Activated naive CD8-positive, alpha-beta T cell (primary cell): Measurements from ENCODE around the gene SMIM33.
"Not testable (repeated sequence)": the region's sequence is repeated elsewhere in the genome, so short reads cannot be mapped to it uniquely, and the experiment has no call there.

Experiments
- H3K27ac Mint-ChIP-seq: one replicate; pipeline ENCODE4 v1.8.0; 2021; ENCODE audit warnings: mixed read lengths
- H3K27me3 Mint-ChIP-seq: one replicate; pipeline ENCODE4 v1.8.0; 2021; ENCODE audit warnings: mixed read lengths
- H3K36me3 Mint-ChIP-seq: one replicate; pipeline ENCODE4 v1.8.0; 2021; ENCODE audit warnings: mixed read lengths
- H3K4me1 Mint-ChIP-seq: one replicate; pipeline ENCODE4 v1.8.0; 2021; ENCODE audit warnings: low read depth, mixed read lengths
- H3K4me3 Mint-ChIP-seq: one replicate; pipeline ENCODE4 v1.8.0; 2021; ENCODE audit warnings: mild to moderate bottlenecking, mixed read lengths
- H3K9me3 Mint-ChIP-seq: one replicate; pipeline ENCODE4 v1.8.0; 2021; ENCODE audit warnings: low read depth, mixed read lengths

Gene SMIM33

GRCh38 chr5:139470821-139471300 lies at the start of gene SMIM33:
Gene SMIM33, plus strand, starts transcription at chr5:139471004. Its CDS starts 118 bp downstream, at chr5:139471122.
- H3K27ac Mint-ChIP-seq, result peak within 1 kb of the TSS; percentile 94
- peaks cover 73% of the 10 kb centered on the region for H3K4me1 Mint-ChIP-seq
- H3K27me3 Mint-ChIP-seq, result no peaks in the 10 kb centered on the region
- peaks cover 6% of the 10 kb centered on the region for H3K36me3 Mint-ChIP-seq
- no peaks in the 10 kb centered on the region for H3K9me3 Mint-ChIP-seq
- peak within 1 kb of the TSS; percentile 78 for H3K4me3 Mint-ChIP-seq

- H3K4me1 Mint-ChIP-seq, result peaks cover 5% of the 10 kb centered on the region
- H3K36me3 Mint-ChIP-seq, result peaks cover 13% of the 10 kb centered on the region
- H3K27ac Mint-ChIP-seq, result no peak overlapping the region
- H3K4me3 Mint-ChIP-seq, result no peak overlapping the region
- H3K9me3 Mint-ChIP-seq, result no peaks in the 10 kb centered on the region
- H3K27me3 Mint-ChIP-seq, result no peaks in the 10 kb centered on the region
Observed at GRCh38 chr5:139422307-139422893, 48.4 kb upstream of the SMIM33 start.

- Mint-ChIP-seq H3K4me3 (no peak overlapping the region), H3K4me1 (peaks cover 14% of the 10 kb centered on the region), H3K36me3 (peaks cover 11% of the 10 kb centered on the region), H3K27ac (no peak overlapping the region), H3K9me3 (no peaks in the 10 kb centered on the region), H3K27me3 (no peaks in the 10 kb centered on the region)
Observed at GRCh38 chr5:139425497-139425896, 45.3 kb upstream of the SMIM33 start.

GRCh38 chr5:139426203-139426885 lies 44.5 kb upstream of the SMIM33 start:
- no peaks in the 10 kb centered on the region for H3K9me3 Mint-ChIP-seq
- no peaks in the 10 kb centered on the region for H3K27me3 Mint-ChIP-seq
- H3K4me3 Mint-ChIP-seq, result no peak overlapping the region
- H3K36me3 Mint-ChIP-seq, result peaks cover 11% of the 10 kb centered on the region
- peaks cover 19% of the 10 kb centered on the region for H3K4me1 Mint-ChIP-seq
- no peak overlapping the region for H3K27ac Mint-ChIP-seq

DNA sequence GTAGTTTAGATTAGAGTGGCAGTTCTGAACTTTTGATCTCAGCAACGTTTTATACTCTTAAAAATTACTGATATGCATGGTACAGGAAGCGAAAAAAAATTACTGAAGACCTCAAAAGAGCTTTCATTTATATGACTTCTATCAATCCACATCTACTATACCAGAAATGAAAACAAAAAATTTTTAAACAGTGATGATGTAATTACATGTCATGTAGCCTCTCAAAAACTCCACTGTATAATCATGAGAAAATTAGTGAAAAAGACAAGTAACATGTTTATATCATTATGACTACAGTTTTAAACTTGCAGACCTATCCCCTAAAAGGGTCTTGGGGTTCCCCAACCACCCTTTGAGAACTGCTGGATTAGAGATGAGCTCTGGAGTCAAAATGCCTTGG lies 40.8 kb upstream of the SMIM33 start:
- H3K27ac Mint-ChIP-seq, result peak overlapping the region; percentile 58
- peaks cover 15% of the 10 kb centered on the region for H3K4me1 Mint-ChIP-seq
- no peaks in the 10 kb centered on the region for H3K27me3 Mint-ChIP-seq
- no peak overlapping the region for H3K4me3 Mint-ChIP-seq
- peaks cover 4% of the 10 kb centered on the region for H3K36me3 Mint-ChIP-seq
- no peaks in the 10 kb centered on the region for H3K9me3 Mint-ChIP-seq

DNA sequence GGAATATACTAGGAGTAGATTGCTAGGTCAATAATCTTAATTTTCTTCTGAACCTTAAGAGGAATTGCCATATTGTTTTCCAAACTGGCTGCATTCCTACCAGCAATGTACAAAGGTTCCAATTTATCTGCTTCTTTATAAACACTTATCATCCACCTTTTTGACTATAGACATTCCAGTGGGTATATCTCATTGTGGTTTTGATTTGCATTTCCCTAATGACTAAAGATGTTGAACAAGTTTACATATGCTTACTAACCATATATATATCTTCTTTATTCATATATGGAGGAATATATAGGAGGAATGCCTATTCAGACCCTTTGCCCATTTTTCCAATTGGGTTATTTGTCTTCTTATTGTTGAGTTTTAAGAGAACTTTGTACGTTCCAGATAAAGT lies 39.1 kb upstream of the SMIM33 start:
- Mint-ChIP-seq H3K36me3 (peaks cover 4% of the 10 kb centered on the region), H3K4me3 (no peak overlapping the region), H3K27ac (no peak overlapping the region), H3K4me1 (peaks cover 15% of the 10 kb centered on the region), H3K27me3 (no peaks in the 10 kb centered on the region), H3K9me3 (no peaks in the 10 kb centered on the region)

DNA sequence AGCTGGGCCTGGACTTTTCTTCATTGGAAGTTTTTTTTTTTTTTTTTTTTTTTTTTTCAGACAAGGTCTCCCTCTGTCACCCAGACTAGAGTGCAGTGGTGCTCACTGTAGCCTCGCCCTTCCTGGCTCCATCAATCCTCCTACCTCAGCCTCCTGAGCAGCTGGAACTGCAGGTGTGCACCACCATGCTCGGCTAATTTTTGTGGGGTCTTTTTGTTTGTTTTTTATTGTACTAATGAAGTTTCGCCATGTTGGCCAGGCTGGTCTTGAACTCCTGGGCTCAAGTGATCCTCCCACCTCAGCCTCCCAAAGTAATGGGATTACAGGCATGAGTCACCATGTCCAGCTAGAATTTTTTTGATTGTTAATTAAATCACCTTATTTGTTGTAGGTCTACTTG lies 35.1 kb upstream of the SMIM33 start:
- H3K9me3 Mint-ChIP-seq, result no peaks in the 10 kb centered on the region
- H3K4me1 Mint-ChIP-seq, result peaks cover 28% of the 10 kb centered on the region
- H3K27ac Mint-ChIP-seq, result no peak overlapping the region
- peaks cover 4% of the 10 kb centered on the region for H3K36me3 Mint-ChIP-seq
- no peaks in the 10 kb centered on the region for H3K27me3 Mint-ChIP-seq
- no peak overlapping the region for H3K4me3 Mint-ChIP-seq

DNA sequence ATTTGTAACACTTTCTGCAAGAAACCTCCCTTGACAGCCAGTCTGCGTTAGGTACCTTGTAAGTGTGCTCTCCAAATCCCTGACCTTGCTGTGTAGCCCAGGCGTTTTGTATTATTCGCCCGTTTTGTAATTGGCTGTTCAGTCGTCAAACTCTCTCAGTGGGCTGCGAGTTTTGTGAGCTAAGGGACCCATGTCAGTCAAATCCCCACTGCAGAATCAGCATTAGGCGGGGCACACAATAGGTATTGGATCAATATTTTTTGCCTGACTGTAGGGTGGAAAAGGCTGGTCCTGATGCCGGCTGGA lies 32.1 kb upstream of the SMIM33 start:
- Mint-ChIP-seq H3K9me3 (no peaks in the 10 kb centered on the region), H3K36me3 (peaks cover 4% of the 10 kb centered on the region), H3K4me3 (peak overlapping the region; percentile 98), H3K4me1 (peaks cover 33% of the 10 kb centered on the region), H3K27me3 (no peaks in the 10 kb centered on the region), H3K27ac (peak overlapping the region; percentile 66)

DNA sequence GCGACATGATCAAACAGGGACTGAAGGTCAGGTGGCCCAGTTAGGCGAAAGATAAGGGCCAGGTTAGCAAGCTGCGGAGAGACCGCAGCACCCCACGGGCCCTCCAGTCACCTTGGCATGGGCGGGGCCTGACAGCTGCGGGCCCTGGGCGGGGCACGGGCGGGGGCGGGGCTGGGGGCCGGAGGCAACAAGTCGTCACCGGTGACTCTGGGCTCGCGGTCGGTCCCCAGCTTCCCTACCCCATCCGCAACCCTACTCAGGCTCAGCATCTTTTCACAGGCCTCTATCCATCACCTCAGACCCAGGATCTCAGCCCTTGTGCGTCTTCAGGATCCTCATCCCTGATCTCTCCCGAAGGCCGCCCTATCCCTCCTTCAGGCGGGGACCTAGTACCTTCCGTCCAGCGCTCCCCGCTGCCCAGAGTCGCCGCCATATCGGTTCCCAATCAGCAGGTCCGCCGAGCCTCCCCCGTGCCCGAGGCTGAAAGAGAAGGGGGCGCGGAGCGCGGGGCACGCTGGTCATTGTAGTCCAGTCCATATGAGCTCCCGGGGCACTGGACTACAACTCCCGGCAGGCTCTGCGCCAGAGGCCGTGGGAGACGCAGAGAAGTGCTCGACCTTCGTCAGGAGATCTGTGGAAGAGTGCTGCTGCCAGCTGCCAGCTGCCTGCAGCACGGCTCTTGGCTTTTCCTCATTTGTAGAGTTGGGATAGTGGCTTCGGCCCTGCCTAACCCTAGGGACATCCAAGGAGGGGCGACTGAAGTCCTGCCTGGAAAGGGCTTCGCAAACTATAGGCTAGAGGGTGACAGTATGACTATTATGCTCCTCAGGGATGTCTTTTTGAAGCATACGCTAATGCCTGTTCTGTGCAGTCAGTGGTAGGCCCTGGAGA lies 31.5 kb upstream of the SMIM33 start, which contains the start of gene DNAJC18:
Gene DNAJC18, minus strand, starts transcription at position 513 of the 891 bp plus-strand sequence. Its CDS starts 80 bp downstream, at position 433.
- Mint-ChIP-seq H3K4me1 (peaks cover 39% of the 10 kb centered on the region), H3K9me3 (no peaks in the 10 kb centered on the region), H3K27me3 (no peaks in the 10 kb centered on the region), H3K4me3 (peak within 1 kb of the TSS; percentile 98), H3K36me3 (peaks cover 4% of the 10 kb centered on the region), H3K27ac (peak within 1 kb of the TSS; percentile 99)

DNA sequence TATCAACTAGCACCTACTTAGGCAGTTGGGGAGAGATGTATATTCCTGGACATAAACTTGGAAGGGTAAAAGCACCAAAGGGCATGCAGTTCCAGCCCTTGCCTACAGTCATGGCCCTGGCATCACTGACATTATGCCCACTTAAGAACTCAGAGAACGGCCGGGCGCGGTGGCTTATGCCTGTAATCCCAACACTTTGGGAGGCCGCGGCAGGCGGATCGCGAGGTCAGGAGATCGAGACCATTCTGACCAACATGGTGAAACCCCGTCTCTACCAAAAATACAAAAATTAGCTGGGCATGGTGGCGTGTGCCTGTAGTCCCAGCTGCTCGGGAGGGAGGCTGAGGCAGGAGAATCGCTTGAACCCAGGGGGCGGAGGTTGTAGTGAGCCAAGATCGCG lies 30.4 kb upstream of the SMIM33 start:
- H3K36me3 Mint-ChIP-seq, H3K27ac Mint-ChIP-seq, H3K9me3 Mint-ChIP-seq, H3K27me3 Mint-ChIP-seq, H3K4me3 Mint-ChIP-seq: not testable (repeated sequence)
- peaks cover 40% of the 10 kb centered on the region for H3K4me1 Mint-ChIP-seq

DNA sequence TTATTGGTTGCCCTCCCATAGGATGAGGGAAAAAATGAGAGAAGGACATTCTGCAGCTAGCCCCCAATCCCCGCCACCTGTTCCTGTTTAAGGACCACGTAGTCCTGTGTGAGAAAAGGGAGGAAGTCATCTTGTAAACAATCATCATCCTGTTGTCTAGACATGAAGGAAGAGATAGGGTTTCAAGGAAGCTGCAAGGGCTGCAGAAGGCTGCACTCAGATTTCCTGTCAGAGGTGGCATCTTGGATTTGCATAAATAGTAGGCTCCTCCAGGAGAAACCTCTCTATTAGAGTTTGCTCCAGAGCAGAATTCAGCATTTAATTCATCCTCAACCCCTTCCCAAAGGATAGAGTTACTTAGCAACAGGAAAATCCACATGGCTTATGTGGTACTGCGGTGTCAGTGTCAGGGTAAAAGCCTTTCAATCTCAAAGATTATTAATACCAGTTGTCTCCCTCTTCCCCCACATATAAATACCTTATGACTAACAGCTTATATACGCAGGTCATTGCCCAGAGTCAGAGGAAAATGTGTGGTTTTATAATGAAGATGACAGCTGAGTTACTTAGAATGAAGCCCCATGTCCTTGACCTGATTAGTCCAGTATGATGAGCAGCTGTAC lies 26.9 kb upstream of the SMIM33 start:
- H3K27ac Mint-ChIP-seq, result peak overlapping the region; percentile 18
- H3K27me3 Mint-ChIP-seq, result no peaks in the 10 kb centered on the region
- no peaks in the 10 kb centered on the region for H3K9me3 Mint-ChIP-seq
- H3K4me3 Mint-ChIP-seq, result no peak overlapping the region
- H3K36me3 Mint-ChIP-seq, result no peaks in the 10 kb centered on the region
- H3K4me1 Mint-ChIP-seq, result peaks cover 52% of the 10 kb centered on the region

GRCh38 chr5:139445325-139446170 lies 25.3 kb upstream of the SMIM33 start:
- H3K27me3 Mint-ChIP-seq, result no peaks in the 10 kb centered on the region
- H3K4me1 Mint-ChIP-seq, result peaks cover 42% of the 10 kb centered on the region
- no peaks in the 10 kb centered on the region for H3K36me3 Mint-ChIP-seq
- no peak overlapping the region for H3K27ac Mint-ChIP-seq
- H3K4me3 Mint-ChIP-seq, result no peak overlapping the region
- no peaks in the 10 kb centered on the region for H3K9me3 Mint-ChIP-seq

- no peaks in the 10 kb centered on the region for H3K27me3 Mint-ChIP-seq
- no peaks in the 10 kb centered on the region for H3K36me3 Mint-ChIP-seq
- peaks cover 42% of the 10 kb centered on the region for H3K4me1 Mint-ChIP-seq
- H3K4me3 Mint-ChIP-seq, result peak overlapping the region; percentile 8
- H3K27ac Mint-ChIP-seq, result peak overlapping the region; percentile 86
- H3K9me3 Mint-ChIP-seq, result no peaks in the 10 kb centered on the region
Observed at GRCh38 chr5:139446956-139447779, 23.6 kb upstream of the SMIM33 start.
